ENCODE data around the gene LELP1. TPM values are rescaled to one million over a fixed set of nuclear protein-coding genes. Genes with fewer than 3 reads are reported as not detected.

The LELP1 gene
- total and polyA plus RNA-seq, 3 experiments from 2014 or later: not detected

Other genes starting within 250 kb of the LELP1 start
- gene SPRR4, start 232.8 kb upstream of the LELP1 start, total RNA-seq: not detected
- not detected for gene SPRR4, start 232.8 kb upstream of the LELP1 start, polyA plus RNA-seq
- not detected for gene SPRR1A, start 219.3 kb upstream of the LELP1 start, total RNA-seq
- gene SPRR1A, start 219.3 kb upstream of the LELP1 start, polyA plus RNA-seq: not detected
- gene SPRR3, start 201.7 kb upstream of the LELP1 start, total RNA-seq: not detected
- gene SPRR3, start 201.7 kb upstream of the LELP1 start, polyA plus RNA-seq: not detected
- gene SPRR1B, start 172.2 kb upstream of the LELP1 start, total RNA-seq: not detected
- gene SPRR1B, start 172.2 kb upstream of the LELP1 start, polyA plus RNA-seq: not detected
- not detected for gene SPRR2D, start 162.3 kb upstream of the LELP1 start, total RNA-seq
- gene SPRR2D, start 162.3 kb upstream of the LELP1 start, polyA plus RNA-seq: not detected
- not detected for gene SPRR2A, start 145.9 kb upstream of the LELP1 start, total RNA-seq
- not detected for gene SPRR2A, start 145.9 kb upstream of the LELP1 start, polyA plus RNA-seq
- gene SPRR2B, start 131.8 kb upstream of the LELP1 start, total RNA-seq: not detected
- gene SPRR2B, start 131.8 kb upstream of the LELP1 start, polyA plus RNA-seq: not detected
- gene SPRR2E, start 108.9 kb upstream of the LELP1 start, total RNA-seq: not detected
- not detected for gene SPRR2E, start 108.9 kb upstream of the LELP1 start, polyA plus RNA-seq
- not detected for gene SPRR2F, start 89.9 kb upstream of the LELP1 start, total RNA-seq
- gene SPRR2F, start 89.9 kb upstream of the LELP1 start, polyA plus RNA-seq: not detected
- not detected for gene SPRR2G, start 52.5 kb upstream of the LELP1 start, total RNA-seq
- gene SPRR2G, start 52.5 kb upstream of the LELP1 start, polyA plus RNA-seq: not detected
- gene PRR9, start 14.2 kb downstream of the LELP1 start, total RNA-seq: not detected
- not detected for gene PRR9, start 14.2 kb downstream of the LELP1 start, polyA plus RNA-seq
- gene LORICRIN, start 56.3 kb downstream of the LELP1 start, total RNA-seq: not detected
- not detected for gene LORICRIN, start 56.3 kb downstream of the LELP1 start, polyA plus RNA-seq
- gene PGLYRP3, start 109.5 kb downstream of the LELP1 start, total RNA-seq: not detected
- gene PGLYRP3, start 109.5 kb downstream of the LELP1 start, polyA plus RNA-seq: not detected
- gene PGLYRP4, start 145.4 kb downstream of the LELP1 start, total RNA-seq: not detected
- not detected for gene PGLYRP4, start 145.4 kb downstream of the LELP1 start, polyA plus RNA-seq
- 1 to 10 TPM; 1.6 to 2.3 TPM for gene S100A9, start 154.4 kb downstream of the LELP1 start, total RNA-seq
- gene S100A9, start 154.4 kb downstream of the LELP1 start, polyA plus RNA-seq: 4.7 TPM
- not detected for gene S100A12, start 172.2 kb downstream of the LELP1 start, total RNA-seq
- gene S100A12, start 172.2 kb downstream of the LELP1 start, polyA plus RNA-seq: not detected
- gene S100A8, start 187.6 kb downstream of the LELP1 start, total RNA-seq: not detected
- gene S100A8, start 187.6 kb downstream of the LELP1 start, polyA plus RNA-seq: not detected
- not detected for gene S100A7A, start 213.1 kb downstream of the LELP1 start, total RNA-seq
- not detected for gene S100A7A, start 213.1 kb downstream of the LELP1 start, polyA plus RNA-seq